Measurements from ENCODE around the gene UBXN10.
A peak's percentile ranks its signal among the peaks of the same experiment; 100 is the strongest.

Gene UBXN10, protein sequence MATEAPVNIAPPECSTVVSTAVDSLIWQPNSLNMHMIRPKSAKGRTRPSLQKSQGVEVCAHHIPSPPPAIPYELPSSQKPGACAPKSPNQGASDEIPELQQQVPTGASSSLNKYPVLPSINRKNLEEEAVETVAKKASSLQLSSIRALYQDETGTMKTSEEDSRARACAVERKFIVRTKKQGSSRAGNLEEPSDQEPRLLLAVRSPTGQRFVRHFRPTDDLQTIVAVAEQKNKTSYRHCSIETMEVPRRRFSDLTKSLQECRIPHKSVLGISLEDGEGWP

DNA sequence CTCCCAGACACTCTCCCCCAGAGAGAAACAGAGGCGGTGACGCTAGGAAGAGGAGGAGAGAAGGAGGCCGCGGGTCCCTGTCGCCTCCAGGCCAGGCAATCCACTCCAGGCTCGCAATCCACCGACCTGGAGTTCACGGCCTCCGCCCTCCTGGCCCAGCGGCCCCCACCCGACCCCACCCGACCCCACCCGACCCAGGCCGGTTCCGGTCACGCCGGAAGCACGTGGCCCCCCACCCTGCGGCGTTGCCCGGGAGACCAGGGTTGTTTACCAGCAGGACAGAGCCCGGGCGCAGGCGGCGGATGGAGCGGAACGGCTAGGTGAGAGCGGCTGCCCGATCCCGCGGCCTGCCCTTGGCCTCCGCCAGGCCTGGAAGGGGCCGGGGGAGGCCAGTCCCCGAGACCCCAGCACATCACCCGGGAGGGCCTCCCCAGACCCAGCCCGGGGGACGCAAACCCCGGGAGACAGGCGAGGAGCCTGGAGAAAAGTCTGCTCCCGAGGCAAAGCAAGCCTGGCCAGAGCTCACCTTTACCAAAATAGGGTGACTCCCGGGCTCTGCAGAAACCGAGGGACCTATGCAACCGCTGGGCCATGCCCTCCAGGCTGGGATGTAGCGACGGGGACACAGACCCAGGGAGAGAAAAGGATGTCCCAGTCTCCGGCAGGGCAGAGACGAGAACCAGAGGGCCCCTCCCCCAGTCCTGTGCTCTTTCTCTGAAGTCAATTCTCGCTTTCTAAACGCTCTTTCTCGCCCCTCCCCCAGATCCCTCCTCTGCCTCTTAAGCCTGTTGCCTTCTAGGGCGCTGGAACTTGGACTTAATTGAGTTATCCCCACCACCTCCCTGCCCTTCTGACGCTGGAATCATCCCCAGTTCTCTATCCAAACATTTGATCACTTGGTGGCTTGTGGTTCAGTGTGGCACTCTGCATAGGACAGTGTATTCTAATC is at the start of gene UBXN10, which contains the start of gene PLA2G2C:
Gene UBXN10, plus strand, starts transcription at position 263 of the 949 bp plus-strand sequence. CDS start 4,466 bp downstream, outside the sequence.
Gene PLA2G2C, minus strand, starts transcription at position 685 of the 949 bp plus-strand sequence. CDS start 9,155 bp downstream, outside the sequence.
- Histone ChIP-seq H3K9me3 (ENCODE audit: control insufficient read depth, insufficient read depth, low read length) (no peaks in the 10 kb centered on the region), H3K4me3 (ENCODE audit: low read depth, low read length) (peak within 1 kb of the TSS; percentile 77), H3K9ac (ENCODE audit: low read depth, low read length) (no peak within 1 kb of the TSS), H3K27me3 (ENCODE audit: control insufficient read depth, insufficient read depth, low read length) (peaks cover 35% of the 10 kb centered on the region), H3K4me1 (ENCODE audit: control insufficient read depth, insufficient read depth, low read length) (no peaks in the 10 kb centered on the region), H3K36me3 (ENCODE audit: control insufficient read depth, insufficient read depth, low read length) (no peaks in the 10 kb centered on the region)

DNA sequence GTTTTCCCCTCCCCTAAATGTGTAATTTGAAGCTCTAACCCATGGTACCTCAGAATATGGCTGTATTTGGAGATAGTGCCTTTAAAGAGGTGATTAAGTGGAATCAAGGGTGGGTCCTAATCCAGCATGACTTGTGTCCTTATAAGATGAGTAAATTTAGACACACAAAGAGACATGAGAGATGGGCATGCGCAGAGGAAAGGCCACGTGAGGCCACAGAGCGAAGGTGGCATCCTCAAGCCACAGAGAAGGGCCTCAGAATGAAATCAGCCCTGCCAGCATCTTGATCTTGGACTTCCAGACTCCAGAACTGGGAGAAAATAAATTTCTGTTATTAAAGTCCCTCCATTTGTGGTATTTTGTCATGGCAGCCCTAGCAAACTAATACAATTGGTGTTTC is 49.6 kb upstream of the UBXN10 start:
- no peaks in the 10 kb centered on the region for H3K27me3 ChIP-seq (ENCODE audit: control insufficient read depth, insufficient read depth, low read length)
- no peak overlapping the region for H3K9ac ChIP-seq (ENCODE audit: low read depth, low read length)
- H3K36me3 ChIP-seq (ENCODE audit: control insufficient read depth, insufficient read depth, low read length) = no peaks in the 10 kb centered on the region
- no peaks in the 10 kb centered on the region for H3K4me1 ChIP-seq (ENCODE audit: control insufficient read depth, insufficient read depth, low read length)
- no peak overlapping the region for H3K4me3 ChIP-seq (ENCODE audit: low read depth, low read length)
- H3K9me3 ChIP-seq (ENCODE audit: control insufficient read depth, insufficient read depth, low read length) = no peaks in the 10 kb centered on the region

DNA sequence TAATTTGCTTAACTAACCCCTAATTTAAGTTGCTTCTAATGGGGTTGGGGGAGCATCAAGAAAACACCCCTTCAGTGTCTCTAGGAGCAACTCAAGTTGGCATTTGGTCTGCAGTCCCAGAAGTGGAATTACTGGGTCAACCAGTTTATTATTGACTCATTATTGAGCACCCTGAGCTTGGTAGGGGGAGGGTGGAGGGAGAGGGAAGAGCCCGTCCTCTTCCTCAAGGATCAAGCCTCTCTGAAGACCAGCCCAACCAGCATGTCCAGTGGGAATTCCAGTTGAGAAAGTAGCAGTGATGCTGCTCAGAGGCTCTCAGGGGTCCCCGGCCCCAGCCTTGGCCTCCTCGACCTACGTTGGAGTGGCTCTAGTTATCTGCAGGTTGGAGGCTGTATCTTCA is 48.8 kb upstream of the UBXN10 start:
- Histone ChIP-seq H3K36me3 (ENCODE audit: control insufficient read depth, insufficient read depth, low read length) (no peaks in the 10 kb centered on the region), H3K27me3 (ENCODE audit: control insufficient read depth, insufficient read depth, low read length) (no peaks in the 10 kb centered on the region), H3K4me1 (ENCODE audit: control insufficient read depth, insufficient read depth, low read length) (no peaks in the 10 kb centered on the region), H3K9me3 (ENCODE audit: control insufficient read depth, insufficient read depth, low read length) (no peaks in the 10 kb centered on the region), H3K4me3 (ENCODE audit: low read depth, low read length) (no peak overlapping the region), H3K9ac (ENCODE audit: low read depth, low read length) (no peak overlapping the region)

DNA sequence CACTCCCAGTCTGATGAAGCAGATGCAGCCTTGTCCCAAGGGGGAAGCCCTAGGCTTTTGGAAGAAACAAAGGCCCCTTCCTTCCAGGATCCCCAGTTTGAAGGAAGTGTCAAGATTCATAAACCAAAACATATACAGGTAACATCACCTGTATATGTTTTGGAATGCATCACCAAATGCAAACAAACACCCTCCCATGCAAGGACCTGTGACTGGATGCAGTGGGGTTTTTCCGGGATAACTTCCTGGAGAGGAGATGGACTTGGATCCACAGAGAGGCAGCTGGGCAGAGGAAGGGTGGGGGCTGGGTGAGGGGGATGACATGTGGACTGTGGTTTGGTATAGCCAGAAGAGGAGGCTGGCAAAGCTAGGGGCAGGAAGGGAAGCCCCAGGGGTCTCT is 48.3 kb upstream of the UBXN10 start:
- Histone ChIP-seq H3K4me3 (ENCODE audit: low read depth, low read length) (no peak overlapping the region), H3K27me3 (ENCODE audit: control insufficient read depth, insufficient read depth, low read length) (no peaks in the 10 kb centered on the region), H3K9me3 (ENCODE audit: control insufficient read depth, insufficient read depth, low read length) (no peaks in the 10 kb centered on the region), H3K4me1 (ENCODE audit: control insufficient read depth, insufficient read depth, low read length) (no peaks in the 10 kb centered on the region), H3K9ac (ENCODE audit: low read depth, low read length) (no peak overlapping the region), H3K36me3 (ENCODE audit: control insufficient read depth, insufficient read depth, low read length) (no peaks in the 10 kb centered on the region)

DNA sequence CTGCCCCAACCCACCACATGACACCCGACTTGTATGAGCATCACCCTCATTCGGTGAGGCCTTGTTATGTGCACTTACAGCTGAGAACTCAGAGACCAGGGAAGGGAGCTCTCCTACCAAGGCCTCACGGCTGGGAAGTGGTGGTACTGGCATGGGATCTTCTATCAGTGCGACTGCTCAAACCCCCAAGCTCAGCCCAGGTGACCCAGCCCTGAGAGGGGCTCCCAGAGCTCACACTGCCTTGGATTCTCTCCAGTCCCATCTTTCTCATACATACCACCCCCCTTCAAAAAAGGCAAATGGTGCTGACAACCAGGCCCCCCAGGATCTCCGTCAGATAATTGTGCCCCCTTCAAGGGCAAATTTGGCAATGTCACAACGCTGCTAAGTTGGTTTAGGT is 47.5 kb upstream of the UBXN10 start:
- Histone ChIP-seq H3K36me3 (ENCODE audit: control insufficient read depth, insufficient read depth, low read length) (no peaks in the 10 kb centered on the region), H3K4me1 (ENCODE audit: control insufficient read depth, insufficient read depth, low read length) (no peaks in the 10 kb centered on the region), H3K4me3 (ENCODE audit: low read depth, low read length) (no peak overlapping the region), H3K9me3 (ENCODE audit: control insufficient read depth, insufficient read depth, low read length) (no peaks in the 10 kb centered on the region), H3K9ac (ENCODE audit: low read depth, low read length) (no peak overlapping the region), H3K27me3 (ENCODE audit: control insufficient read depth, insufficient read depth, low read length) (no peaks in the 10 kb centered on the region)

DNA sequence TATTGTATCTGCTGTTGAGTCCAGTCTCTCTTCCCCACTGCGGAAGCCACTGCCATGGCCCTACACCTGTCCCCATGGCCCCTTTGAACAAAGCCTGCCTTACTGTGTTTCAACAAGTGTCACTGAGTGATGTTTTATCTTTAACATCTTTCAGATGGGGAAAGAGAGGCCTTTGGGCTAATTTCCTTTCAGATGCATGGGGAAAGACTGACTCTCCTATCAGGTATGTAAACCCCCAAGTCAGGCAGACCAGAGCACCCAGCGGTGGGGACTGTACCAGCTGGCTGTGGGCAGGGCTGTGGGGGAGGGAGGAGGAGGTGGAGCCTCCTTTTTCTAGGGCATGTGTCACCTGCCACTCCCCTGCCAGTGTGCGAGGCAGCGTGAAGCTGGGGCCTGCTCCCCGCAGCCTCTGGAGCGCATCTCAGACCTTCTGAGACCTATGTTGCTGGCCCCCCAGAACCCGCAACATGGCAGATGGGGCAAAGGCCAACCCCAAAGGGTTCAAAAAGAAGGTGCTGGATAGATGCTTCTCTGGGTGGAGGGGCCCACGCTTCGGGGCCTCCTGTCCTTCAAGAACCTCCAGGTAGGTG is 46.8 kb upstream of the UBXN10 start, which contains the start of gene PLA2G2F:
Gene PLA2G2F, plus strand, starts transcription at position 363 of the 590 bp plus-strand sequence. Its CDS starts 105 bp downstream, at position 468.
- H3K4me3 ChIP-seq (ENCODE audit: low read depth, low read length) = no peak within 1 kb of the TSS
- no peaks in the 10 kb centered on the region for H3K9me3 ChIP-seq (ENCODE audit: control insufficient read depth, insufficient read depth, low read length)
- H3K36me3 ChIP-seq (ENCODE audit: control insufficient read depth, insufficient read depth, low read length) = no peaks in the 10 kb centered on the region
- H3K4me1 ChIP-seq (ENCODE audit: control insufficient read depth, insufficient read depth, low read length) = no peaks in the 10 kb centered on the region
- H3K27me3 ChIP-seq (ENCODE audit: control insufficient read depth, insufficient read depth, low read length) = no peaks in the 10 kb centered on the region
- no peak within 1 kb of the TSS for H3K9ac ChIP-seq (ENCODE audit: low read depth, low read length)

DNA sequence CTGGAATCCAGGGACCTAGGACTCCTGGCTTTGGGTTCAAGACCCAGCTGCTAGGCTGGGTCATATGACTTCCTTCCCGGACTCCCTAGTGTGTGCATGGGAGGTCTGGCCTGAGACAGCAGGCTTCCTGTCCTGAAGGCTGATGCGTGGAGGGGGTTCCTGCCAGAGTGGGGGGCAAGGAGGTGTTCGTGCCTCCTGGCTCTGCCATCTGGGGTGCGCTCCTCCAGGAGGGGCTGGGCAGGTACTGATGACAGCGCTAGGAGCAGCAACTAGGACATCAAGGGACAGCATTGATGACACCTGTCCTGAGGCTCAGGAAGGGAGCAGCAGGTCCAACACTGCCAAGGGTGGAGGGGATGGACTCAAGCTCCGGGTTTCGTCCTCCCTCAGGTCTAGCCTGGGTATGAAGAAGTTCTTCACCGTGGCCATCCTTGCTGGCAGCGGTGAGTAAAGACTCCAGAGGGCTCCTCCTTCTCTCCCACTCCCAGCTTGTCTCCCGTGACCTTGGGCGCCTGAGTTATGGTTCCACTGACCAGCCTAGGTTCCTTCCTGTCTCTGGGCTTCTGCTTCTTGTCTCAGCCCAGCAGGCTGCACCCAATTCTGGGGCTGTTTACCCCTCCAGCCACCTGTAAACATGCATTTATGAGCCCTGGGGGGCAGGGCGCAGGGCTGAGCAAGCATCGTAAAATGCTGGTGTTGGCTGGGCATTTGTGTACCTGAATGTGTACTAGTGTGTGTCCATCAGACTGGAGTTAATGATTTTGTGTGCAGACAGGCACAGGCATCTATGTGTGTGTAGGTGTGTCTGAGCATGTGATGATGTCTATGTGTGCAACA is 45.9 kb upstream of the UBXN10 start:
- Histone ChIP-seq H3K4me1 (ENCODE audit: control insufficient read depth, insufficient read depth, low read length) (no peaks in the 10 kb centered on the region), H3K27me3 (ENCODE audit: control insufficient read depth, insufficient read depth, low read length) (no peaks in the 10 kb centered on the region), H3K9me3 (ENCODE audit: control insufficient read depth, insufficient read depth, low read length) (no peaks in the 10 kb centered on the region), H3K4me3 (ENCODE audit: low read depth, low read length) (no peak overlapping the region), H3K36me3 (ENCODE audit: control insufficient read depth, insufficient read depth, low read length) (no peaks in the 10 kb centered on the region), H3K9ac (ENCODE audit: low read depth, low read length) (no peak overlapping the region)

DNA sequence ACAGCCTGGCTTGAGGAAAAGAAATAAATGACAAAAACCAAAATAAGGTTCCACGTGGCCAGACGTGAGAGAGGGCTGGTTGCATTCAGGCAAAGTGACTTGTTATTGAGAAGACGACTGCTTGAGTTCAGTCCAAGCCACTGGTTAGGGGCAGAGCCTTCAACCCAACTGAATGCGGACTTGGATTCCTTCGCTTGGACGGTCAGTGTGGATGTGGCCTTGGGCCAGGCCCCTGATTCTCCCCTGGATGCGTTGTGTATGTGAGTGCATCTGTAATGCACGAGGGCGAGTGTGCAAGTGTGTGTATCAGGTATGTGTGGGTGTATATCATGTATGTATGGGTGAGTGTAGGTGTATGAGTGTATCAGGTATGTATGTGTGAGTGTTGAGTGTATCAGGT is 44.9 kb upstream of the UBXN10 start:
- H3K27me3 ChIP-seq (ENCODE audit: control insufficient read depth, insufficient read depth, low read length) = no peaks in the 10 kb centered on the region
- no peaks in the 10 kb centered on the region for H3K4me1 ChIP-seq (ENCODE audit: control insufficient read depth, insufficient read depth, low read length)
- H3K4me3 ChIP-seq (ENCODE audit: low read depth, low read length) = no peak overlapping the region
- no peaks in the 10 kb centered on the region for H3K36me3 ChIP-seq (ENCODE audit: control insufficient read depth, insufficient read depth, low read length)
- H3K9ac ChIP-seq (ENCODE audit: low read depth, low read length) = no peak overlapping the region
- H3K9me3 ChIP-seq (ENCODE audit: control insufficient read depth, insufficient read depth, low read length) = no peaks in the 10 kb centered on the region

DNA sequence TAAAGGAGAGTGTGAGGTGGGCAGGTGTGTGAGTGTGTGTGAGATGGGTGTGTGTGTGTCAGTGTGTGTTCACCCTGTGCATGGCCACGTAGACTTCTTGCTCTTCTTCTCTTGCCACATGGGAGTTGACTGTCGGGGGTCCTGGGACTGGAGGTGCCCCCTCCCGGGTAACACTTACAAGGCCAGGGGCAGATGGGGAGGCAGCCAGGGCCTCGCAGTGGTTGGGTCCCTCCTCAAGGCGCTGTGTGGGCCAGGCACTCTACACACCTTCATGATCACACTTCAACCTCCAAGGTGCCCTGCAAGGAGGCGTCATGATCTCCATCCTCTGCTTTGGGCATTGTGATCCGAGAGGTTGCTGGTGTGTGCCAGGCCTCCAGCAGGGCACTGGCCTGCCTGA is 44.4 kb upstream of the UBXN10 start:
- Histone ChIP-seq H3K9me3 (ENCODE audit: control insufficient read depth, insufficient read depth, low read length) (no peaks in the 10 kb centered on the region), H3K27me3 (ENCODE audit: control insufficient read depth, insufficient read depth, low read length) (no peaks in the 10 kb centered on the region), H3K36me3 (ENCODE audit: control insufficient read depth, insufficient read depth, low read length) (no peaks in the 10 kb centered on the region), H3K4me3 (ENCODE audit: low read depth, low read length) (no peak overlapping the region), H3K9ac (ENCODE audit: low read depth, low read length) (no peak overlapping the region), H3K4me1 (ENCODE audit: control insufficient read depth, insufficient read depth, low read length) (no peaks in the 10 kb centered on the region)

DNA sequence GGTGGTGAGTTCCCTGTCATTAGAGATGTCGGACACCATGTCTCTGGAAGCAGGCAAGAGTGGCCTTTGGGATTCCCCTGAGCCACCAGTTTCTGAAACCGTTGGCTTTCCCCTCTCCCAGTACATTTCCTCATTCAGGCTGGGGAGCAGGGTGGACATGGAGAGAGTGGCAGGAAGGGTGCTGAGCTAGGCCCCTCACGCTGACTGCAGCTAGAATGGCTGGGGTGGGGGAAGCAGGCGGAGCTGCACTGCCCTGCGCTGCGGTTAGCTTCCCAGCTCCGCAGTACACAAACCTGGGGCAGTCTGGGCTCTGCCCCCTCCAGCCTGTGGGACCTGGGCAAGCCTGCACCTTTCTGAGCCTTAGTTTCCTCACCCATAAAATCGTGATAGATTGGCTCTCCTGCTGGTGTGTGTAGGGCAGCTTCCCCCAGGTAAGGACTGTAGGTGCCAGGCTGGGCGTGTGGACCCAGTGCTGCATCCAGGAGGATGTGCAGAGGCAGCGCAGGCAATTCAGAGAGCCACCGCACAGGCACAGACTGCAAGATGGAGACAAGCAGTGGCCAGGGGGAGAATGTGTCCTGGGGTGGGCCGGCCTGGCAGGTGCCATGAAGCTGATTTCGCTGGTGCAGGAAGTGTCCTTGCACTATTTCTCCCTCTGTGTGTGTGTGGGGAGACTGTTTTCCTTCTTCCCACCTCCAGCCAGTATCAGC is 43.7 kb upstream of the UBXN10 start:
- Histone ChIP-seq H3K4me3 (ENCODE audit: low read depth, low read length) (no peak overlapping the region), H3K9ac (ENCODE audit: low read depth, low read length) (no peak overlapping the region)

More for the DNA sequence above, 43.7 kb upstream of the UBXN10 start:
- no peaks in the 10 kb centered on the region for H3K36me3 ChIP-seq (ENCODE audit: control insufficient read depth, insufficient read depth, low read length)
- H3K9me3 ChIP-seq (ENCODE audit: control insufficient read depth, insufficient read depth, low read length) = no peaks in the 10 kb centered on the region
- H3K4me1 ChIP-seq (ENCODE audit: control insufficient read depth, insufficient read depth, low read length) = peaks cover 1% of the 10 kb centered on the region
- H3K27me3 ChIP-seq (ENCODE audit: control insufficient read depth, insufficient read depth, low read length) = no peaks in the 10 kb centered on the region

Data from iPS-15b (cell line).